WTC11 (cell line): ENCODE measurements around the gene ZNF366. TPM values are rescaled to one million over a fixed set of nuclear protein-coding genes. Genes with fewer than 3 reads are reported as not detected.

Experiments used
- ATAC-seq: fragments of 200-7000 bp; cut with Tn5 transposase; 2 replicates; pipeline ENCODE4 v1.10.0; 2021; ENCODE audit warnings: mild to moderate bottlenecking, moderate library complexity
- CTCF ChIA-PET: fragments of 300-600 bp; sonication (Branson Sonifier 250); formaldehyde crosslinking; loops from one replicate; lab custom pipeline; 2021; ENCODE audit warnings: antibody characterized with exemption; lab: Charles Lee
- POLR2A ChIA-PET: fragments of 350-600 bp; sonication (Branson Sonifier 250); formaldehyde crosslinking; loops from one replicate; lab custom pipeline; 2021; ENCODE audit warnings: antibody characterized with exemption; lab: Charles Lee
- DNase-seq: peaks from one replicate; pipeline ENCODE4 v3.0.0; 2021; ENCODE audit warnings: low spot score
- H3K27ac Mint-ChIP-seq: 2 replicates; pipeline ENCODE4 v1.8.0; 2021; ENCODE audit warnings: mixed read lengths
- H3K27me3 Mint-ChIP-seq: 2 replicates; pipeline ENCODE4 v1.8.0; 2021; ENCODE audit warnings: low read depth, mild to moderate bottlenecking, moderate library complexity, mixed read lengths
- H3K36me3 Mint-ChIP-seq: 2 replicates; pipeline ENCODE4 v1.8.0; 2021; ENCODE audit warnings: mixed read lengths
- H3K4me1 Mint-ChIP-seq: 2 replicates; pipeline ENCODE4 v1.8.0; 2022; ENCODE audit warnings: mixed read lengths
- H3K4me3 Mint-ChIP-seq: 2 replicates; pipeline ENCODE4 v1.8.0; 2021; ENCODE audit warnings: mild to moderate bottlenecking, moderate library complexity, mixed read lengths
- H3K9me3 Mint-ChIP-seq: 2 replicates; pipeline ENCODE4 v1.8.0; 2021; ENCODE audit warnings: mixed read lengths
- CREB1 ChIP-seq: sonication (generic); formaldehyde crosslinking; IDR thresholded peaks from 2 replicates; pipeline ENCODE4 v1.8.0; 2023; ENCODE audit warnings: mild to moderate bottlenecking, missing genetic modification reagents
- HMGA2 ChIP-seq: fragments of 250-450 bp; sonication (Bioruptor Pico); IDR thresholded peaks from 2 replicates; pipeline ENCODE4 v1.4.0; 2021; ENCODE audit warnings: mild to moderate bottlenecking, moderate library complexity
- NFATC4 ChIP-seq: fragments of 250-450 bp; sonication (Bioruptor Pico); IDR thresholded peaks from 2 replicates; pipeline ENCODE4 v1.9.0; 2021; ENCODE audit warnings: mild to moderate bottlenecking
- NR2C2 ChIP-seq: sonication (generic); formaldehyde crosslinking; IDR thresholded peaks from 2 replicates; pipeline ENCODE4 v1.8.0; 2022; ENCODE audit warnings: mild to moderate bottlenecking, missing genetic modification reagents
- SMAD3 ChIP-seq: sonication (generic); formaldehyde crosslinking; IDR thresholded peaks from 2 replicates; pipeline ENCODE4 v1.8.0; 2022; ENCODE audit warnings: missing genetic modification reagents, mild to moderate bottlenecking, borderline replicate concordance
- STAT6 ChIP-seq: sonication (generic); formaldehyde crosslinking; conservative IDR thresholded peaks from 2 replicates; pipeline ENCODE4 v1.8.1; 2023; ENCODE audit warnings: mild to moderate bottlenecking, low read depth, missing genetic modification reagents, moderate library complexity
- ZBTB21 ChIP-seq: sonication (generic); formaldehyde crosslinking; IDR thresholded peaks from 2 replicates; pipeline ENCODE4 v1.8.1; 2023; ENCODE audit warnings: mild to moderate bottlenecking, missing genetic modification reagents, borderline replicate concordance
- ZNF219 ChIP-seq: sonication (generic); formaldehyde crosslinking; IDR thresholded peaks from 2 replicates; pipeline ENCODE4 v1.8.0; 2023; ENCODE audit warnings: missing genetic modification reagents, mild to moderate bottlenecking, borderline replicate concordance
- ZNF263 ChIP-seq: sonication (generic); formaldehyde crosslinking; IDR thresholded peaks from 2 replicates; pipeline ENCODE4 v1.8.1; 2022; ENCODE audit warnings: low read depth, mild to moderate bottlenecking, moderate library complexity, missing genetic modification reagents
- ZNF396 ChIP-seq: fragments of 250-450 bp; sonication (Bioruptor Pico); IDR thresholded peaks from 2 replicates; pipeline ENCODE4 v1.8.0; 2021; ENCODE audit warnings: mild to moderate bottlenecking, moderate library complexity, borderline replicate concordance
- ZNF423 ChIP-seq: fragments of 250-450 bp; sonication (Bioruptor Pico); IDR thresholded peaks from 2 replicates; pipeline ENCODE4 v2.1.2; 2022; ENCODE audit warnings: mild to moderate bottlenecking, moderate library complexity
- ZNF512 ChIP-seq: sonication (generic); formaldehyde crosslinking; IDR thresholded peaks from 2 replicates; pipeline ENCODE4 v1.8.1; 2022; ENCODE audit warnings: missing genetic modification reagents, borderline replicate concordance
- total RNA-seq: library from RNA; stranded (reverse); gene quantifications from 3 replicates; pipeline ENCODE4 v1.2.3, GENCODE V29; 2021
- TF ChIP-seq, protein P1 (sequence below): sonication (generic); formaldehyde crosslinking; IDR thresholded peaks from 2 replicates; pipeline ENCODE4 v1.8.1; 2023; ENCODE audit warnings: mild to moderate bottlenecking, missing genetic modification reagents, moderate library complexity
- TF ChIP-seq, protein P2 (sequence below): sonication (generic); formaldehyde crosslinking; IDR thresholded peaks from 2 replicates; pipeline ENCODE4 v1.8.1; 2023; ENCODE audit warnings: mild to moderate bottlenecking, missing genetic modification reagents
- TF ChIP-seq, protein P3 (sequence below): sonication (generic); formaldehyde crosslinking; IDR thresholded peaks from 2 replicates; pipeline ENCODE4 v1.8.1; 2023; ENCODE audit warnings: mild to moderate bottlenecking, missing genetic modification reagents
- TF ChIP-seq, protein P4 (sequence below): fragments of 250-450 bp; sonication (Bioruptor Pico); IDR thresholded peaks from 2 replicates; pipeline ENCODE4 v1.8.0; 2021; ENCODE audit warnings: mild to moderate bottlenecking
- TF ChIP-seq, protein P5 (sequence below): sonication (generic); formaldehyde crosslinking; IDR thresholded peaks from 2 replicates; pipeline ENCODE4 v1.8.0; 2023; ENCODE audit warnings: missing genetic modification reagents

Gene ZNF366
- total RNA-seq, 1 experiment from 2014 or later = not detected

GRCh38 chr5:72512593-72512860 is 5.3 kb upstream of the ZNF366 start:
- H3K36me3 Mint-ChIP-seq = no peaks in the 10 kb centered on the region
- ChIA-PET POLR2A (no interaction called here), CTCF (interaction anchor here (1.0 kb wide), 1 partner anchor 146 kb away, joined by 6 read pairs; no protein-coding TSS in a partner anchor)
- no peaks in the 10 kb centered on the region for H3K27me3 Mint-ChIP-seq
- no peak overlapping the region for H3K27ac Mint-ChIP-seq
- H3K4me3 Mint-ChIP-seq = no peak overlapping the region
- TF ChIP-seq ZNF512 (no peak), ZNF219 (CRISPR knock-in tag) (no peak), HMGA2 (CRISPR knock-in tag) (no peak), CREB1 (no peak), STAT6 (CRISPR knock-in tag) (no peak), ZBTB21 (CRISPR knock-in tag) (no peak), ZNF263 (no peak), ZNF396 (no peak), ZNF423 (no peak), NFATC4 (no peak), SMAD3 (CRISPR knock-in tag) (no peak), NR2C2 (no peak)
- TF ChIP-seq, protein P1, sequence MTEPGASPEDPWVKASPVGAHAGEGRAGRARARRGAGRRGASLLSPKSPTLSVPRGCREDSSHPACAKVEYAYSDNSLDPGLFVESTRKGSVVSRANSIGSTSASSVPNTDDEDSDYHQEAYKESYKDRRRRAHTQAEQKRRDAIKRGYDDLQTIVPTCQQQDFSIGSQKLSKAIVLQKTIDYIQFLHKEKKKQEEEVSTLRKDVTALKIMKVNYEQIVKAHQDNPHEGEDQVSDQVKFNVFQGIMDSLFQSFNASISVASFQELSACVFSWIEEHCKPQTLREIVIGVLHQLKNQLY (CRISPR knock-in tag) = no peak
- TF ChIP-seq, protein P2, sequence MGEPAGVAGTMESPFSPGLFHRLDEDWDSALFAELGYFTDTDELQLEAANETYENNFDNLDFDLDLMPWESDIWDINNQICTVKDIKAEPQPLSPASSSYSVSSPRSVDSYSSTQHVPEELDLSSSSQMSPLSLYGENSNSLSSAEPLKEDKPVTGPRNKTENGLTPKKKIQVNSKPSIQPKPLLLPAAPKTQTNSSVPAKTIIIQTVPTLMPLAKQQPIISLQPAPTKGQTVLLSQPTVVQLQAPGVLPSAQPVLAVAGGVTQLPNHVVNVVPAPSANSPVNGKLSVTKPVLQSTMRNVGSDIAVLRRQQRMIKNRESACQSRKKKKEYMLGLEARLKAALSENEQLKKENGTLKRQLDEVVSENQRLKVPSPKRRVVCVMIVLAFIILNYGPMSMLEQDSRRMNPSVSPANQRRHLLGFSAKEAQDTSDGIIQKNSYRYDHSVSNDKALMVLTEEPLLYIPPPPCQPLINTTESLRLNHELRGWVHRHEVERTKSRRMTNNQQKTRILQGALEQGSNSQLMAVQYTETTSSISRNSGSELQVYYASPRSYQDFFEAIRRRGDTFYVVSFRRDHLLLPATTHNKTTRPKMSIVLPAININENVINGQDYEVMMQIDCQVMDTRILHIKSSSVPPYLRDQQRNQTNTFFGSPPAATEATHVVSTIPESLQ (CRISPR knock-in tag) = no peak
- TF ChIP-seq, protein P3, sequence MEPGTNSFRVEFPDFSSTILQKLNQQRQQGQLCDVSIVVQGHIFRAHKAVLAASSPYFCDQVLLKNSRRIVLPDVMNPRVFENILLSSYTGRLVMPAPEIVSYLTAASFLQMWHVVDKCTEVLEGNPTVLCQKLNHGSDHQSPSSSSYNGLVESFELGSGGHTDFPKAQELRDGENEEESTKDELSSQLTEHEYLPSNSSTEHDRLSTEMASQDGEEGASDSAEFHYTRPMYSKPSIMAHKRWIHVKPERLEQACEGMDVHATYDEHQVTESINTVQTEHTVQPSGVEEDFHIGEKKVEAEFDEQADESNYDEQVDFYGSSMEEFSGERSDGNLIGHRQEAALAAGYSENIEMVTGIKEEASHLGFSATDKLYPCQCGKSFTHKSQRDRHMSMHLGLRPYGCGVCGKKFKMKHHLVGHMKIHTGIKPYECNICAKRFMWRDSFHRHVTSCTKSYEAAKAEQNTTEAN (CRISPR knock-in tag) = no peak
- TF ChIP-seq, protein P4, sequence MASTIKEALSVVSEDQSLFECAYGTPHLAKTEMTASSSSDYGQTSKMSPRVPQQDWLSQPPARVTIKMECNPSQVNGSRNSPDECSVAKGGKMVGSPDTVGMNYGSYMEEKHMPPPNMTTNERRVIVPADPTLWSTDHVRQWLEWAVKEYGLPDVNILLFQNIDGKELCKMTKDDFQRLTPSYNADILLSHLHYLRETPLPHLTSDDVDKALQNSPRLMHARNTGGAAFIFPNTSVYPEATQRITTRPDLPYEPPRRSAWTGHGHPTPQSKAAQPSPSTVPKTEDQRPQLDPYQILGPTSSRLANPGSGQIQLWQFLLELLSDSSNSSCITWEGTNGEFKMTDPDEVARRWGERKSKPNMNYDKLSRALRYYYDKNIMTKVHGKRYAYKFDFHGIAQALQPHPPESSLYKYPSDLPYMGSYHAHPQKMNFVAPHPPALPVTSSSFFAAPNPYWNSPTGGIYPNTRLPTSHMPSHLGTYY (CRISPR knock-in tag) = no peak
- TF ChIP-seq, protein P5, sequence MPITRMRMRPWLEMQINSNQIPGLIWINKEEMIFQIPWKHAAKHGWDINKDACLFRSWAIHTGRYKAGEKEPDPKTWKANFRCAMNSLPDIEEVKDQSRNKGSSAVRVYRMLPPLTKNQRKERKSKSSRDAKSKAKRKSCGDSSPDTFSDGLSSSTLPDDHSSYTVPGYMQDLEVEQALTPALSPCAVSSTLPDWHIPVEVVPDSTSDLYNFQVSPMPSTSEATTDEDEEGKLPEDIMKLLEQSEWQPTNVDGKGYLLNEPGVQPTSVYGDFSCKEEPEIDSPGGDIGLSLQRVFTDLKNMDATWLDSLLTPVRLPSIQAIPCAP (CRISPR knock-in tag) = no peak
- no peaks in the 10 kb centered on the region for H3K9me3 Mint-ChIP-seq
- peaks cover 34% of the 10 kb centered on the region for H3K4me1 Mint-ChIP-seq
- DNase-seq (no peak), ATAC-seq (no peak)
